ENCODE results near the gene RBM39. TPM values are rescaled to one million over a fixed set of nuclear protein-coding genes. Genes with fewer than 3 reads are reported as not detected.

Gene RBM39
- total and polyA plus RNA-seq, 2 of the 8 experiments (the other 6 are each of a cell fraction or from before 2014, with no cell fraction given): 78.0 to 219 TPM

GRCh38 chr20:35699127-35699956 lies 42.7 kb downstream of the RBM39 start, which contains the start of the genes NFS1 and ROMO1 (continued):
- TF ChIP-seq RBBP5 (IDR thresholded peaks at IDR 0.05; ENCODE audit: borderline replicate concordance, low read depth, low read length): peak; percentile 87
- no peak for TF ChIP-seq CHD1 (IDR thresholded peaks at IDR 0.05; ENCODE audit: low read depth, low read length)
- TF ChIP-seq TAF7 (optimal IDR thresholded peaks at IDR 0.05; ENCODE audit: borderline replicate concordance, low read depth, low read length): no peak
- TF ChIP-seq YY1 (IDR thresholded peaks at IDR 0.05; ENCODE audit: low read depth, low read length): no peak; the same call in 1 of the 2 replicates
- no peak for TF ChIP-seq BCL11A (IDR thresholded peaks at IDR 0.05; ENCODE audit: low read depth in 2 of 2, low read length in 2 of 2)
- peak; percentile 84 for TF ChIP-seq TAF1 (IDR thresholded peaks at IDR 0.05; ENCODE audit: low read depth, low read length)
- peak; percentile 87 for TF ChIP-seq NANOG (IDR thresholded peaks at IDR 0.05; ENCODE audit: insufficient read depth, low read depth, low read length, poor library complexity, severe bottlenecking)
- TF ChIP-seq EGR1 (IDR thresholded peaks at IDR 0.05; ENCODE audit: borderline replicate concordance, low read depth, low read length): 0 out of 2 replicates have a peak, but pooled peaks have one; percentile 31
- no peak for TF ChIP-seq EZH2 (IDR thresholded peaks at IDR 0.05; ENCODE audit: low read depth, low read length, severe bottlenecking)
- no peak for TF ChIP-seq ZNF274 (IDR thresholded peaks at IDR 0.05; ENCODE audit: borderline replicate concordance, extremely low read depth, low read length)
- TF ChIP-seq TCF12 (IDR thresholded peaks at IDR 0.05; ENCODE audit: low read depth, low read length): no peak
- TF ChIP-seq CHD2 (IDR thresholded peaks at IDR 0.05; ENCODE audit: low read length): 0 out of 2 replicates have a peak, but pooled peaks have one; percentile 65
- TF ChIP-seq GABPA (IDR thresholded peaks at IDR 0.05; ENCODE audit: borderline replicate concordance, insufficient read depth, low read length): peak; percentile 98
- TF ChIP-seq CEBPB (IDR thresholded peaks at IDR 0.05; ENCODE audit: low read depth, low read length): no peak
- TF ChIP-seq RXRA (IDR thresholded peaks at IDR 0.05; ENCODE audit: insufficient read depth, low read depth, low read length): no peak
- TF ChIP-seq ASH2L (IDR thresholded peaks at IDR 0.05; ENCODE audit: low read length): peak; percentile 86
- no peak for TF ChIP-seq JUND (IDR thresholded peaks at IDR 0.05; ENCODE audit: low read length)
- TF ChIP-seq CTBP2 (IDR thresholded peaks at IDR 0.05; ENCODE audit: borderline replicate concordance, insufficient read depth, insufficient read length, low read length): no peak
- no peak for TF ChIP-seq USF2 (IDR thresholded peaks at IDR 0.05; ENCODE audit: low read length)
- no peak for TF ChIP-seq TEAD4 (IDR thresholded peaks at IDR 0.05; ENCODE audit: low read depth, low read length)
- TF ChIP-seq KDM5A (IDR thresholded peaks at IDR 0.05; ENCODE audit: low read length): peak; percentile 67; the same call in 1 of the 2 replicates
- no peak for TF ChIP-seq FOSL1 (IDR thresholded peaks at IDR 0.05; ENCODE audit: insufficient read depth, low read depth, low read length)
- peak; percentile 75 for TF ChIP-seq KDM4A (IDR thresholded peaks at IDR 0.05; ENCODE audit: low read depth, low read length, severe bottlenecking)
- peak; percentile 98 for TF ChIP-seq CREB1 (IDR thresholded peaks at IDR 0.05)
